Measurements from ENCODE around the gene CALML3. TPM values are rescaled to one million over a fixed set of nuclear protein-coding genes. Genes with fewer than 3 reads are reported as not detected.

Gene CALML3
- total and polyA plus RNA-seq, 2 of the 8 experiments (the other 6 are each of a cell fraction or from before 2014, with no cell fraction given) = not detected

DNA sequence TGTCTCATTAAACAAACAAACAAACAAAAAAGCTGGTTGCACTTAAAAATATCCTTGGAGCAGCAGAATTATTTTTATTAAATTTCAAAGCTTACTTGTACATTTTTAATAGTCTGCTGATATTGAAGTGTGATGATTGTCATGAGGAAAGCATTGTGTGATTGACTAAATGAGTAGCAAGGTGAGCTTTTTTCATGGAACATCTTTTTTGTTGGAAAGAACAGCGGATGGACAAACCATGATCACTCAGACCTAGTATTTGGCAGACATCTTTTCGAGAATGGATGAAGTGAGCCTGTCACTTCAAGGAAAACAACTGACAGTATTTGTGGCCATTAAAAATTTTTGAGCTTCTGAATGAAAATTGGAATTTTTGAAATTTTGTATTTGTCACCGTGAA, 5.7 kb upstream of the CALML3 start:
- Histone ChIP-seq H4K5ac (ENCODE audit: insufficient read length, low read depth, low read length) (no peak overlapping the region), H2BK15ac (ENCODE audit: low read length) (no peak overlapping the region), H3K23me2 (ENCODE audit: low read depth, low read length) (no peaks in the 10 kb centered on the region; the same call in 1 of the 2 replicates), H2AK5ac (ENCODE audit: low read depth, low read length) (no peak overlapping the region), H2BK20ac (ENCODE audit: low read length) (no peak overlapping the region), H4K91ac (replicated peaks; ENCODE audit: insufficient read length, low read length) (no peak overlapping the region), H3K4me2 (ENCODE audit: insufficient read depth in 1 of 2, low read depth in 2 of 2, low read length in 2 of 2) (no peak overlapping the region), H3K79me1 (ENCODE audit: low read depth, low read length) (no peaks in the 10 kb centered on the region), H3K27me3 (replicated peaks in 1 of 4; ENCODE audit: control insufficient read depth in 3 of 4, extremely low read depth in 1 of 4, insufficient read depth in 3 of 4, low read length in 3 of 4) (no peaks in the 10 kb centered on the region), H3K23ac (ENCODE audit: insufficient read length) (no peak overlapping the region), H4K20me1 (replicated peaks in 1 of 2; ENCODE audit: control insufficient read depth in 1 of 2, insufficient read depth in 2 of 2, low read length in 2 of 2) (no peaks in the 10 kb centered on the region), H3K18ac (ENCODE audit: extremely low read depth, low read length) (no peak overlapping the region), H4K8ac (ENCODE audit: extremely low read depth, insufficient read depth, low read length) (no peak overlapping the region), H3K4me3 (ENCODE audit: extremely low read depth in 1 of 4, insufficient read depth in 2 of 4, low read depth in 3 of 4, low read length in 4 of 4) (no peak overlapping the region), H3K4ac (replicated peaks; ENCODE audit: insufficient read length, low read depth, low read length) (no peak overlapping the region), H2AFZ (ENCODE audit: low read length) (no peak overlapping the region), H3K9me3 (ENCODE audit: insufficient read depth in 2 of 2, low read depth in 1 of 2, low read length in 1 of 2) (no peaks in the 10 kb centered on the region), H2BK12ac (ENCODE audit: low read depth, low read length) (no peak overlapping the region), H3K56ac (replicated peaks; ENCODE audit: insufficient read length, low read depth, low read length) (no peak overlapping the region), H3K4me1 (replicated peaks in 1 of 4; ENCODE audit: control insufficient read depth in 3 of 4, insufficient read depth in 4 of 4, low read length in 3 of 4) (0 out of 7 replicates have a peak, but pooled peaks cover 0 to 3% (median 0%) of the 10 kb centered on the region in 4 experiments), H3K14ac (ENCODE audit: insufficient read length) (no peak overlapping the region), H3K9ac (replicated peaks in 1 of 4; ENCODE audit: extremely low read depth in 1 of 4, low read depth in 3 of 4, low read length in 3 of 4) (no peak overlapping the region), H2BK5ac (ENCODE audit: low read depth, low read length) (no peak overlapping the region), H2BK120ac (replicated peaks; ENCODE audit: low read depth, low read length) (no peak overlapping the region), H3K36me3 (ENCODE audit: control insufficient read depth in 2 of 4, insufficient read depth in 4 of 4, low read length in 3 of 4) (no peaks in the 10 kb centered on the region), H3K79me2 (ENCODE audit: control insufficient read depth in 1 of 2, insufficient read depth in 2 of 2, low read length in 2 of 2) (no peaks in the 10 kb centered on the region), H3K27ac (ENCODE audit: low read depth, low read length) (no peak overlapping the region)
- no peak for TF ChIP-seq KDM5A (IDR thresholded peaks at IDR 0.05; ENCODE audit: low read length)
- TF ChIP-seq YY1 (IDR thresholded peaks at IDR 0.05; ENCODE audit: low read depth, low read length) = no peak
- no peak for TF ChIP-seq NANOG (IDR thresholded peaks at IDR 0.05; ENCODE audit: insufficient read depth, low read depth, low read length, poor library complexity, severe bottlenecking)
- no peak for TF ChIP-seq POLR2A (IDR thresholded peaks at IDR 0.05; ENCODE audit: control extremely low read depth in 1 of 2, low read depth in 2 of 2, low read length in 2 of 2)
- TF ChIP-seq, protein P1, sequence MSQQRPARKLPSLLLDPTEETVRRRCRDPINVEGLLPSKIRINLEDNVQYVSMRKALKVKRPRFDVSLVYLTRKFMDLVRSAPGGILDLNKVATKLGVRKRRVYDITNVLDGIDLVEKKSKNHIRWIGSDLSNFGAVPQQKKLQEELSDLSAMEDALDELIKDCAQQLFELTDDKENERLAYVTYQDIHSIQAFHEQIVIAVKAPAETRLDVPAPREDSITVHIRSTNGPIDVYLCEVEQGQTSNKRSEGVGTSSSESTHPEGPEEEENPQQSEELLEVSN (IDR thresholded peaks at IDR 0.05) = no peak
- TF ChIP-seq SAP30 (IDR thresholded peaks at IDR 0.05; ENCODE audit: insufficient read depth, insufficient replicate concordance, low read length) = no peak
- ChIA-PET POLR2A (ENCODE audit: partially characterized antibody) (interaction anchor here (0.9 kb wide), 1 partner anchor 51 kb away, joined by 3 read pairs; no protein-coding TSS in a partner anchor), CTCF (ENCODE audit: partially characterized antibody) (interaction anchor here (0.7 to 0.8 kb wide), 3 partner anchors 9 to 100 kb away, joined by 3 read pairs; no protein-coding TSS in a partner anchor)
- DNase-seq (ENCODE audit: low read depth in 1 of 2, low spot score in 2 of 2) (no peak), FAIRE-seq (no peak)
- WGBS, 2 experiments (ENCODE audit: extremely low coverage in 1 of 2, insufficient coverage in 1 of 2, insufficient read length in 1 of 2, insufficient replicate concordance in 2 of 2, low coverage in 1 of 2, low lambda C conversion rate in 2 of 2, missing lambda C conversion rate in 1 of 2) = 92% methylated on average over 3 of the region's 3 CpGs; no CpG with 5 or more reads in 1 of the 2 experiments

Measured in H1 (cell line).